HUES64 (cell line): ENCODE results near the gene BACH2.
"Not testable (repeated sequence)": the region's sequence is repeated elsewhere in the genome, so short reads cannot be mapped to it uniquely, and the experiment has no call there.

Source experiments
- H3K27ac ChIP-seq: 2 replicates; pipeline ENCODE4 v1.7.0; 2013; ENCODE audit warnings: low read depth, low read length, inconsistent platforms
- H3K27me3 ChIP-seq: 2 replicates; pipeline ENCODE4 v1.6.1; 2013; ENCODE audit warnings: mild to moderate bottlenecking, low read length; ENCODE audit not compliant: insufficient read depth
- H3K36me3 ChIP-seq: 2 replicates; pipeline ENCODE4 v1.6.1; 2013; ENCODE audit warnings: mild to moderate bottlenecking, low read length; ENCODE audit not compliant: insufficient read depth
- H3K4me1 ChIP-seq: 2 replicates; pipeline ENCODE4 v1.6.1; 2013; ENCODE audit warnings: mild to moderate bottlenecking, low read length, moderate library complexity; ENCODE audit not compliant: insufficient read depth
- H3K4me3 ChIP-seq: 2 replicates; pipeline ENCODE4 v1.5.1; 2013; ENCODE audit warnings: mild to moderate bottlenecking, low read length, moderate library complexity
- H3K9ac ChIP-seq: 2 replicates; pipeline ENCODE4 v1.6.1; 2013; ENCODE audit warnings: mild to moderate bottlenecking, low read depth, low read length
- H3K9me3 ChIP-seq: 2 replicates; pipeline ENCODE4 v1.6.1; 2013; ENCODE audit warnings: low read depth, low read length; ENCODE audit not compliant: insufficient read depth
- WGBS: fragments of 150-250, 120-280 bp; methylation state at CpG from one replicate; pipeline ENCODE4 v1.1.7; 2013; ENCODE audit warnings: missing lambda C conversion rate; 5-methylcytosine and 5-hydroxymethylcytosine counted together

BACH2 gene

DNA sequence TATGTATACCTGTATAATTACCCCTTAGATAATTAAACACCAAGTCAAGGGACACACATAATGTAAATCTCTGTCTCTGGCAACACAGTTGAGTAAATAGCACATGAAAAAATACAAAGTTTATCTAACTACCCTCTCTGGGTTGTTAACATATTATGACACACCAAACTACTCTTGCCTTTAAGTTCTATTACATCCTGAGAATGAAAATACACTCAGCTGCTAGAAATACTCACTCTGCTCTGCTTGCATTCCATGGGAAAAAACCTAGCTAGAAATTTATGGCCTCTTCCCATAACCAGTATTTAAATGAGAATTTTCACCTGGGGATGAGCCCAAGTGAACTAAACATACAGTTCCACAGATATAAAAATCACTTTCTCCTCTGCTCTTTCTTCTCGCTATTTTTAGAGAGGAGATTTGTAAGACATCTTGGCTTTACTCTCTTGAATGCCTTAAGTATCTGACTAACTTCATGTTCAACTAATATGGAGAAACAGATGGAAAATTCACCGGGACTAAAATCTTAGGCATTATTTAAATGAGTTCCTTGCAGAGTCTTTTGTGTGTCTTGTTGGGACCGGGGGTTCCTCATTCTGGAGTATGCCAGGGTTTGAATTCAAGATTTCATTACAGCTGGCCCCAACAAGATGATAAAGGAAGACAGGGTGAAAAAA is 261.5 kb downstream of the BACH2 start:
- Histone ChIP-seq H3K9ac (no peak overlapping the region), H3K36me3 (no peaks in the 10 kb centered on the region), H3K4me1 (no peaks in the 10 kb centered on the region), H3K4me3 (no peak overlapping the region), H3K9me3 (no peaks in the 10 kb centered on the region), H3K27me3 (no peaks in the 10 kb centered on the region), H3K27ac (no peak overlapping the region)
- WGBS, result 94% methylated on average over 3 of the region's 3 CpGs

DNA sequence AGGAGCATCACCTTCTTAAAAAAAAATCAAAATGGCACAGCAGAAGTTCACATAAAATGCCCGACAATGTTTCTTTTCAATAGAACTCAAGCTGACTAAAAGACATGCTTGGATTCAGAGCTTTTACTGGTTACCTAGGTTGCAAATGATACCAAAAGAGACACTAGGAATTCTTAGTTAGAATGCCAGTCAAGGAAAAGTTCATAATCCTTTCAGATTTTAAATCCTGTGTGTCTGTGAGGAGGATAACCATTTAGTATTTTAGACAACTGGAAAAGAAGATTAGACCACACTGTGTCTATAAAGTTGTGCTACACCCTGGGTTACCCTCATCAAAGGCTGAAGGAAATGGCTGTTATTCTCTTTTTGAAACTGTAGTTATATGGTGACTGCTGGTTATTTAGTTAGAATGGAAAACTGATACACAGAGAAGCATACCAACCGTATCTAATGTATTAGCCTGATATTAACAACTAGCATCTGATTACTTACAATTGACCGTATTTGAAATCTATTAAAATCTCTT is 262.8 kb downstream of the BACH2 start:
- Histone ChIP-seq H3K4me1 (peaks cover 5% of the 10 kb centered on the region; the same call in 1 of the 2 replicates), H3K4me3 (no peak overlapping the region), H3K9ac (no peak overlapping the region), H3K27me3 (no peaks in the 10 kb centered on the region), H3K9me3 (no peaks in the 10 kb centered on the region), H3K27ac (no peak overlapping the region), H3K36me3 (no peaks in the 10 kb centered on the region)
- WGBS, result 79% methylated on average over 3 of the region's 3 CpGs

DNA sequence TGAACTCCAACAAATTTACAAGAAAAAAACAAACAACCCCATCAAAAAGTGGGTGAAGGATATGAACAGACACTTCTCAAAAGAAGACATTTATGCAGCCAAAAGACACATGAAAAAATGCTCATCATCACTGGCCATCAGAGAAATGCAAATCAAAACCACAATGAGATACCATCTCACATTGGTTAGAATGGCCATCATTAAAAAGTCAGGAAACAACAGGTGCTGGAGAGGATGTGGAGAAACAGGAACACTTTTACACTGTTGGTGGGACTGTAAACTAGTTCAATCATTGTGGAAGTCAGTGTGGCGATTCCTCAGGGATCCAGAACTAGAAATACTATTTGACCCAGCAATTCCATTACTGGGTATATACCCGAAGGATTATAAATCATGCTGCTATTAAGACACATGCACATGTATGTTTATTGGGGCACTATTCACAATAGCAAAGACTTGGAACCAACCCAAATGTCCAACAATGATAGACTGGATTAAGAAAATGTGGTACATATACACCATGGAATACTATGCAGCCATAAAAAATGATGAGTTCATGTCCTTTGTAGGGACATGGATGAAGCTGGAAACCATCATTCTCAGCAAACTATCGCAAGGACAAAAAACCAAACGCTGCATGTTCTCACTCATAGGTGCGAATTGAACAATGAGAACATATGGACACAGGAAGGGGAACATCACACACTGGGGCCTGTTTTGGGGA is 264.0 kb downstream of the BACH2 start:
- not testable (repeated sequence) for H3K27me3 ChIP-seq, H3K4me3 ChIP-seq, H3K9ac ChIP-seq, H3K9me3 ChIP-seq, H3K27ac ChIP-seq, H3K4me1 ChIP-seq, H3K36me3 ChIP-seq
- 92% methylated on average over 4 of the region's 5 CpGs for WGBS

DNA sequence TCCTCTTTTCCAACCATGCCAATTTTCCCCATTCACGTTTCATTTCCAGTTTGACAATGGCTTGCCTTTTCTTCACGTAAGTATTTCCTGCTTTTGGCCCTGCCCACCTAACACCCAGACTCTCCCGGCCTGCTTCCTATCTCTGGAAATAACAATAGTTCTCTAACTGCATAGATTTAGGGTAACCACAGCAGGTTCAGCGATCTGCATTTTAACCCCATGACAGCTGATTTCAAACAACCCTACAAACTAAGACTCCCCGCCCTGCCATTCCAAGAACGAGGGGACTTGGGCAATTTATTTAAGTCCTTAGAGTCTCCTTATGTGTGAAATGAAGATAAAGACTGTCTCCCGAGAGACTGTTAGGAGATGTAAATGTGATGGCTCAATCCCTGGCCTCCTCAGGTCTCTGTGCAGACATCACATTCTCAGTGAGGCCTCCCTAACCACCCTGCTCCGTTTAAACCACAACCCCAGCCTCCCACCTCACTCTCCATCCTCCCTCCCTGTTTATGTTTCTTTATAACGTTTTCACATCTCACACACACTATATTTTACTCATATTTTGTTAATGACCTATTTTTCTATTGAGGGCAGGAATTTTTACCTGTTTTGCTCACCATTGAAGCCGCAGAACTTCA is 267.5 kb downstream of the BACH2 start:
- H3K27me3 ChIP-seq, result no peaks in the 10 kb centered on the region

DNA sequence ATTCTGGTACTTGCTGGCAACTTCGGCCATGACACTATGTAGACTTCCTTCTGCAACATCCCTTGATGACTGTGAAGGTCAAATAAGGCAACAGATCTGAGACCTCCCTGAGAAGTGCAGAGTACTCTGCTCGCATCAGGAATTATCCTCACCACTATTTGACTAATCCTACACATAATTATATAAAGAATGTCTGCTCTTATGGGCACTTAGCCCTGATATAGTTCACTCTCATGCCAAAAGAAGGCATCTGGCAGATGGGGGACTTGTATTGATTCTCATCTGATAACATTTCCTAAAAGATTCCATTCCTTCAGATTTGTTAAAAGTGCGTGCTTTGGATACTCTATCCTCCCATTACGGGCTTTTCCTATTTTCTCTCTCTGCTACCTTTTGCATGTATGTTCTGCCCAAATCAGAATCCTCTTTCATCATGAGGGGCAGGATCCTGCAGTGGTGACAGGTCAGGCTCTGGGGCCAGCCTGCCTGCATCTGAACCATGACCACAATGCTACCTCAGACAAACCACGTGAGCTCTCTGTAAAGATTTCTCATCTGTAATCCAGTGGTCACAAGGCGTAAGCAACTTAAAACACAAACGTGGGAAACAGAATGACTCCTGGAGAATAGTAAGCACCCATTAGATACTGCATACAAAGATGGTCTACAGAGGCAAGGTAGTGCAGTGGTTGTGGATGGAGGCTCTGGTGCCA is 268.4 kb downstream of the BACH2 start:
- no peaks in the 10 kb centered on the region for H3K27me3 ChIP-seq
- H3K27ac ChIP-seq, result no peak overlapping the region
- H3K36me3 ChIP-seq, result no peaks in the 10 kb centered on the region
- WGBS, result 96% methylated on average over 7 of the region's 7 CpGs
- peaks cover 8% of the 10 kb centered on the region; the same call in 1 of the 2 replicates for H3K4me1 ChIP-seq
- no peak overlapping the region for H3K9ac ChIP-seq
- H3K4me3 ChIP-seq, result no peak overlapping the region
- no peaks in the 10 kb centered on the region for H3K9me3 ChIP-seq

More for the DNA sequence above, 267.5 kb downstream of the BACH2 start:
- Histone ChIP-seq H3K4me3 (no peak overlapping the region), H3K9me3 (no peaks in the 10 kb centered on the region), H3K36me3 (no peaks in the 10 kb centered on the region), H3K4me1 (peaks cover 8% of the 10 kb centered on the region; the same call in 1 of the 2 replicates), H3K27ac (no peak overlapping the region), H3K9ac (no peak overlapping the region)
- 50% methylated on average over 10 of the region's 10 CpGs for WGBS

DNA sequence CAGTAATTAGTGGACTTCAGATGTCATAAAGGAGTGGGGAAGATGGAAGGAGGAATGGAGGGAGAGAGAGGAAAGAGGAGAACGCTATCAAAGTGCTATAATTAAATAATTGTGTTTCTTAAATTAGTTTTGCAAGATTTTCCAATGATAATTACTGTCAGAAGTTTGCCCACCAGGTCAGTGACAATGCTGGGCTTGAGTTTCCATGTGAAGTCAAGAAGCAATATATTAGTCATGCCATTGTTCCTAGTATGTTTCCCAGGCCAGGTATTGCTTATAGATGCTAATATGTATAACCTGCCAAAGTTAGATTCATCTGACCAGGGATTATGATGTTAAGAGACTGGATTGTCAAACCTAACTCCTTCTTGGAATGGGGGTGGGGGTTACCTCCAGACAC is 270.4 kb downstream of the BACH2 start:
- Histone ChIP-seq H3K9ac (no peak overlapping the region), H3K36me3 (no peaks in the 10 kb centered on the region), H3K4me3 (no peak overlapping the region), H3K27me3 (no peaks in the 10 kb centered on the region), H3K4me1 (peaks cover 8% of the 10 kb centered on the region; the same call in 1 of the 2 replicates), H3K27ac (no peak overlapping the region), H3K9me3 (no peaks in the 10 kb centered on the region)
- 100% methylated on average over 1 of the region's 1 CpG for WGBS

DNA sequence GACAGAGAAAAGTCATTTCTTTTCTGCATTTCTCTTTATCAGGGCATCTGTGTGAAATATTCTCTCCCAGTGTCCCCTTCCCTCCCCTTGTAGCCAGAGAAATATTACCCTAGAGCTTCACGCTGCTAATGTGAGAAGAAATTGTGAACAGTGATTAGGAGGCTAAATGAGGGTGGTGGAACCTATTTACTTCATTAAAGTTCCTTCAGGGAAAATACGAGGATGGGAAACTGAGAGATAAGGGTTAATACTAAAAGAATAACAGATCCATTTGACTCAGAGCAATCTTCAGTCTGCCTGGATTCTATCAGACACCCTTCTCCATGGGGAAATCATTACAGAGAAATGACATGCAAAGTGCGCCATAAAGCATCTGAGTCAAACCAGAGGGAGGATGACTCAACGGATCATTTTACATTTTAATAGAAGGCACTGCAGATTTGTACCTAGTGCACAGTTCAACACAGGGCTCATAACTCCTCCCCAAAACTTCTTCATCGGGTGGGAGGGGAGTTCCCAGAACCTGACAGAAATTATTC is 271.1 kb downstream of the BACH2 start:
- H3K4me1 ChIP-seq, result peaks cover 8% of the 10 kb centered on the region; the same call in 1 of the 2 replicates
- H3K27ac ChIP-seq, result no peak overlapping the region
- no peak overlapping the region for H3K9ac ChIP-seq
- H3K36me3 ChIP-seq, result no peaks in the 10 kb centered on the region
- 90% methylated on average over 3 of the region's 5 CpGs for WGBS
- no peaks in the 10 kb centered on the region for H3K9me3 ChIP-seq
- no peaks in the 10 kb centered on the region for H3K27me3 ChIP-seq
- no peak overlapping the region for H3K4me3 ChIP-seq

DNA sequence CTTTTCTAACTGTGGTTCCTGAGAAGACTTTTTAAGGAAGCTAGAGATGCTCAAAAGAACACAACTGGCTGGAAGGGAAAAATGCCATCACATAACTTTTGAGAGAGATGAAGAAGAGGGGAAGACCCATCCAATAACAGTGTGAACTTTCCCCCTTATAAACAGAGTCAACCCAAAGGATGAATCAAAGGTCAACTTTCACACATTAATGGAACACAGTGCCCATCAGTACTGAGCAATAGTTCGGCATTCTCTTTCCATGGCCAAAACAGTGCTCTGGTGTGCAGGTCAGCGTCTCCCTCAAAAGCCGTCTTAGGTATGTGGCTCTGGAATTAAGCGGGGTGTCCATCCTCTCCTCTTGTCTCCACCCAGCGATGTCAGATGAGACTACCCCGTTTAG is 272.0 kb downstream of the BACH2 start:
- no peak overlapping the region for H3K27ac ChIP-seq
- no peak overlapping the region for H3K4me3 ChIP-seq
- peaks cover 8% of the 10 kb centered on the region; the same call in 1 of the 2 replicates for H3K4me1 ChIP-seq
- no peaks in the 10 kb centered on the region for H3K9me3 ChIP-seq
- H3K36me3 ChIP-seq, result no peaks in the 10 kb centered on the region
- no peaks in the 10 kb centered on the region for H3K27me3 ChIP-seq
- 97% methylated on average over 6 of the region's 6 CpGs for WGBS
- H3K9ac ChIP-seq, result no peak overlapping the region

DNA sequence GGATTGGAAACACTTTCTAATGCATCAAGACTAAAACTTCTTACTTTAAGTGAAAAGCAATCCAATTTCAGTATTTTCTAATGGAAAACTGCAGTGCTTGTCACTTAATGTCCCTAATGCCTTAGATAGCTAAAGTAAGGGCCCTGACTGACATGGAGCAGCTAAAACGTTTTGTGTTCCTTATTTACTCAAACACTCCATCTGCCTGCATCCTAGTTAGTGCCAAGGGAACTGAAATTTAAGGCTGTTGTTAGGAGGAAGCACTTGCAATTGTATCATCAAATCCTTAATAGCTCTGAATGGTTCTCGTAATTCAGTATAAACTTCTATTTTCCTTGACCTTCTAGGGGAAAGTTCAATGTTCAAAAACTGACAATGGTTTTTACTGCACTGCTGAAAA is 274.9 kb downstream of the BACH2 start:
- no peak overlapping the region for H3K4me3 ChIP-seq
- H3K36me3 ChIP-seq, result no peaks in the 10 kb centered on the region
- no peaks in the 10 kb centered on the region for H3K27me3 ChIP-seq
- WGBS, result 70% methylated on average over 2 of the region's 2 CpGs
- no peaks in the 10 kb centered on the region for H3K4me1 ChIP-seq
- H3K9me3 ChIP-seq, result no peaks in the 10 kb centered on the region; the same call in 1 of the 2 replicates
- H3K27ac ChIP-seq, result no peak overlapping the region
- H3K9ac ChIP-seq, result no peak overlapping the region

DNA sequence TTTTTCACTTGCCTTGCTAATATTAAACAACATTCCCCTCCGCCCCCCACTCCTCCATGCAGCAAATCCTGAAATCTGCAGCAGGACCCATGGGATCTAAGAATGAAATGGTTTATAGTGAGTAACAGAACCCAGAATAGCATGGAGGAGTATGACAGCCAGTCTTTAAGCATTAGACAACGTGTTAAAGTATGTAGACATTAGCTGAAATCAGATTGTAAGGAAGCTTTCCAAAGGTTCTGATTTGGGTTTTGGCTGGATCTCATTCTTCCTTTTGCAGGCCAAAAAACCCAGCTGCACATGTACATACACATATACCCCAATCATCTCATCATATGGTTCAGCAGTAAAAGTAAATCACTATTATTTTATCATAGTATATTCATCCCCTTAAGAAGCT is 275.9 kb downstream of the BACH2 start:
- no peak overlapping the region for H3K27ac ChIP-seq
- H3K4me3 ChIP-seq, result no peak overlapping the region
- no peak overlapping the region for H3K9ac ChIP-seq
- no peaks in the 10 kb centered on the region for H3K4me1 ChIP-seq
- 98% methylated on average over 2 of the region's 2 CpGs for WGBS
- no peaks in the 10 kb centered on the region; the same call in 1 of the 2 replicates for H3K9me3 ChIP-seq
- H3K36me3 ChIP-seq, result no peaks in the 10 kb centered on the region
- no peaks in the 10 kb centered on the region for H3K27me3 ChIP-seq
